ENCODE results near the gene MAP4K5.

MAP4K5 gene

DNA sequence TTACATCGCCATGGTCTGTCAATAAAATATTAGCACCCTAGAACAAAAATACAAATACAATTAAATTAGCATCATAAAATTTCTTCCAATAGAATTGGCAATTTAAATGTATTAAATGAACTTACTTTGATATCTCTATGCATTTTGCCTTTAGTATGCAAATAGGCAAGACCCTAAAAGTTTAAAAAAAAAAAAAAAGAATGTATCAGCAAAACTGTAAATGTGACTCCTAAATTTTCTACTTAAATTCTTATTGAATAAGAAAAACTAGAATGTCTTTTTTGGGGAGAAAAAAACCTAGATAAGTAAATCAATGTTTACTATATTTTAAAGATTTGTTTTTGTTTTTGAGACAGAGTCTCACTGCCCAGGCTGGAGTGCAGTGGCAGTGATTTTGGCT is 56.2 kb downstream of the MAP4K5 start:
- DNase-seq (ENCODE audit: low read depth in 2 of 2), result no peak

DNA sequence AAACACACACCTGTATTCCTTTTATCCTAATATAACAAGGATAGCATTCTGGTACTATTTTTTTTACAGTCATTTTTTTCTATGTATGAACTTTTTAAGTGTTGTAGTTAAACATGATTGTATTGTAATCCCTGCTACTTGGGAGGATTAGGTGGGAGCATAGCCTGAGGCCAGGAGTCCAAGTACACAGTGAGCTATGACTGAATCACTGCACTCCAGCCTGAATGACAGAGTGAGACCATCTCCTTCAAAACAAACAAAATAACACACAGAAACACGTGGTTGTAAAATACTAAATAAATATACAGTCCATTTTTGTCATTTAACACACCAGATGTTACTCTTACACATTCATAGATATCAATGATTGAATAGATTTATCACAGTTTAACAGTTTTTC is 56.9 kb downstream of the MAP4K5 start:
- DNase-seq (ENCODE audit: low read depth in 2 of 2), result no peak

DNA sequence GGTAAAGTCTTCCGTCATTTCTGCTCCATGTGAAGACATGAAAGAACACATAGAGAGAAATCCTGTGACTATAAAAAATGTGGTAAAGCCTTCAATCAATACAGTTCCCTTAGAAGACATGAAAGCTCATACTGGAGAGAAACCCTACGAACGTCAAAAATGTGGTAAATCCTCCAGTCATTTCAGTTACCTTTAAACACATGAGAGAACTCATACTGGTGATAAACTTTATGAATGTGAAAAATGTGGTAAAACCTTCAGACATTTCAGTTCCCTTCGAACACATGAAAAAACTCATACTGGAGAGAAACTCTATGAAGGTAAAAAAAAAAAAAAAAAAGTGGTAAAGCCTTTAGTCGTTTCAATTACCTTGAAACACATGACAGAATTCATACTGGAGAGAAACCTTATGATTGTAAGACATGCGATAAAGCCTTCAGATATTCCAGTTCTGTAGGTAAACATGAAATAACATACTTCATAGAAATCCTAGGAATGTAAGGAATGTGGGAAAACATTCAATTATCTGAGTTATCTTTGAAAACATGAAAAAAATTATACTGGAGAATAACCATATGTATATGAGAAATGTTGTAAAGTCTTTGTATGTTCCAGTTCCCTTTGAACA is 60.4 kb downstream of the MAP4K5 start:
- no peak for DNase-seq (ENCODE audit: low read depth in 2 of 2)

DNA sequence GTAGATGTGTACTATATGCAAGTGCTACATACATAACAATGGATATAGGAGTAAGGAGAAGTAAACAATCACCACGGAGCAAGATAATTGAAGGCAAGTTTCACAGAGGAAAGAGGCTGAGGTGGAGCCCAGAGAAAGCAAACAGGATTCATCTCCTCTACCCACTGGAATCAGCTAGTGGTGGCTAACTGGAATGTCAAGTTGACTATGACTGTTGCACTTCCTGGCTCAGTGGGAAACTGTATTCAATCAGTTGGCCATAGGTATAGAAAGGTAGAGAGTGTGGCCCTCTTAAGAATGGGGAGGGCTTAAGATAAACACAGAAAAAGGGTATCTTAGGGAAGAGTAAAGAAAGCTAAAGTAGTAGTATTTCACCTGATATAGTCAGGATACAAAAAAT is 62.4 kb downstream of the MAP4K5 start:
- no peak for DNase-seq (ENCODE audit: low read depth in 2 of 2)

GRCh38 chr14:50462111-50462510 is 70.3 kb downstream of the MAP4K5 start:
- DNase-seq (ENCODE audit: low read depth in 2 of 2), result no peak

GRCh38 chr14:50453869-50454268 is 78.5 kb downstream of the MAP4K5 start:
- no peak for DNase-seq (ENCODE audit: low read depth in 2 of 2)

DNA sequence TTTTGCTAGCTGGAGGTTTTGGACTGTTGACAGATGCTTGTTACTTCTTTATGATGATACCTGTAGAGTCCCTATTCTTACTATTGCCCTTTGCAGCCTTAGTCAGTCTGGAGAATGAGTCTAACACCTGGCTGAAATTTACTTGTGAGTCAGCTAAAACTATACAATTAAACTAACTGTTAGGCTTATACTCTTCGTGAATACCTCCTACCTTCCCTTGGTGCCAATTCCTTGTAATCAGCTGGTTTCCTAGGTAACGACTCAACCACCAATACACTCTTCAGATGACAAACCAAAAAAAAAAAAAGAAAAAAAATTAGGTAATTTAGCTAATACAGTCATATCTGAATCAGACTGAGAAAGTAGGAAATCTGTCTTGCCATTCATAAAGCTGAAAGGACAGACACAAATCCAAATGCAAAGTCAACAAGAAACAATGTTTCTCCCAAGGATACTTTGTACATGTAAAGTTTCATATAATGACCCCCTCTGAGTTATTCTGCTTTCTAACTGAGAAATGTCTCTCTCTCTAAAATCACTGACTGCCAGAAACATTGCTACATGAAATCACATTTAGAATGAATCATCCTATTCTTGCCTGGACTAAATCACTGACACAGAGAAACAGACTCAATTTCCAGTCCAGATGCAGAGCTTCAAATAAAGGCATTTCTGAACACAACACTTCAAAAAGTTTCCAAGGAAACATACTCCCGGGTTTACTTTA is 79.2 kb downstream of the MAP4K5 start:
- DNase-seq (ENCODE audit: low read depth in 2 of 2), result no peak

DNA sequence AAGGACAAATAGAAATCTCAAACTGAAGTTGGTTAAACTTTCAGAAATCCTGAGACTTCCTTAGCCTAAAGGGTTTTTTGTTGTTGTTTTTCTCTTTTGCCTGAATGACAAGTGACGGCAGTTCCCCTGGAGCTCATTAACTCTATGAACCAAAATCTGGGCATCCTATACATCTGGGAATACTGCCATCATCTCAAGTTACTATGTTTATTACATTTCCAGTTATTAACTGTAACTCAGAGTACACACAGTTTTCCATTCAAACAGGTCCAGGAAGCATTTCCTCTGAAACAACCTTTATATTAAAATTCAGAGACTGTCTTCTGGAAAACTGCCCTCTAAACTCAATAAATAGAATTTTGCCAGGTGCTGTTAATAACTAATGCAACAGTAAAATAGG is 80.1 kb downstream of the MAP4K5 start:
- no peak for DNase-seq (ENCODE audit: low read depth in 2 of 2)

DNA sequence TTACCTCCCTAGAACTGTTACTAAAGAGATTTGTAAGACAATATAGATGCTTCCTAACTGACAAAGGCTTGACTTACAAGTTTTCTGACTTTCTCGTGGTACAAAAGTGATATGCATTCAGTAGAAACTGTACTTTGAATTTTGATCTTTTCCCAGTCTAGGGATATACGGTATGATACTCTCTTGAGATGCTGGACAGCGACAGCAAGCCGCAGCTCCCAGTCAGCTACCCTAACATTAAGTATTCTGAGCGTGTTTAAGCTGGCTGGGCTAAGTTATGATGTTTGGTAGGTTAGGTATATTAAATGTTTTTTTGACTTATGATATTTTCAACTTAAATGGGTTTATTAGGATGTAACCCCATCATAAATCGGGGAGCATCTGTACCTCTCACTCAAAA is 80.5 kb downstream of the MAP4K5 start:
- DNase-seq (ENCODE audit: low read depth in 2 of 2), result no peak

- DNase-seq (ENCODE audit: low read depth in 2 of 2), result no peak
Observed at GRCh38 chr14:50447461-50447860, 84.9 kb downstream of the MAP4K5 start.

DNA sequence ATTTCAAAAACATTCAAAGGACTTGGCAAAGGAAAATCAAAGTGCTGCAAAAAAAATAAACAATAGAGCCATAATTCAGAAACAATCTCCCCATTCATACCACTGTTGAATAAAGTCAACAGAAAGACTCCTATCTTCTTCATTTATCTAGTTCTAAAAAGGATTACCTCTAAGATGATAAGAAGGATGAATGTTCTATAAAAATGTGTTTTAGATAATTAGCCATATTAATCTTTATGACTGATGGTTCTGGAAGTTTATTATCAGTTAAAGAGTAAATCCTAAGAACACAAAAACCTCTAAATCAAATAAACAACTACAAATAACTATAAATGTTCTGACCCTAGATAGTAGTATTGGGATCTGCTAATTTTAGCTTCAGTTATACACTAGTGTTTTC is 97.8 kb downstream of the MAP4K5 start:
- DNase-seq (ENCODE audit: low read depth in 2 of 2), result no peak

DNA sequence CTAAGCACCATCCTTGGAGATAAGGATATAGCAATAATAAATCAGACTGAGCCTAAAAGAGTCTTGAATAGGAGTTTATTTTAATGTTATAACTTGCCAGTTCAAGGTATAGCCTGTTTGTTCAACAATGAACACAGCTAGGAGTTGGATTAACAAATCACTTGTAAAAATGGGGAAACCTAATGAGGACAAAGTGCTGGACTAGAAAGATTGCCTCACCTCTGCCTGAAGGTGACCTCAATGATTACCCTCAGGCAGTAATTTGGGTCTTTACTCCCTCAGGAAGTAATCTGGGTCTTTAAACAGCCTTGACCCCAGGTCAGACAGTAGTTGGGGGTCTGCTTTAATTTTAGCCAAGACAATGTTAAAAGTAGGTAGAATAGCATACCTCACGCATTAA is 100.2 kb downstream of the MAP4K5 start:
- DNase-seq (ENCODE audit: low read depth in 2 of 2), result no peak

GRCh38 chr14:50425816-50426215 is 106.6 kb downstream of the MAP4K5 start:
- DNase-seq (ENCODE audit: low read depth in 2 of 2), result no peak

GRCh38 chr14:50425105-50425504 is 107.3 kb downstream of the MAP4K5 start:
- no peak for DNase-seq (ENCODE audit: low read depth in 2 of 2)

- no peak for DNase-seq (ENCODE audit: low read depth in 2 of 2)
Observed at GRCh38 chr14:50423529-50423928, 108.8 kb downstream of the MAP4K5 start.

GRCh38 chr14:50421499-50421898 is 110.9 kb downstream of the MAP4K5 start:
- no peak for DNase-seq (ENCODE audit: low read depth in 2 of 2)

DNA sequence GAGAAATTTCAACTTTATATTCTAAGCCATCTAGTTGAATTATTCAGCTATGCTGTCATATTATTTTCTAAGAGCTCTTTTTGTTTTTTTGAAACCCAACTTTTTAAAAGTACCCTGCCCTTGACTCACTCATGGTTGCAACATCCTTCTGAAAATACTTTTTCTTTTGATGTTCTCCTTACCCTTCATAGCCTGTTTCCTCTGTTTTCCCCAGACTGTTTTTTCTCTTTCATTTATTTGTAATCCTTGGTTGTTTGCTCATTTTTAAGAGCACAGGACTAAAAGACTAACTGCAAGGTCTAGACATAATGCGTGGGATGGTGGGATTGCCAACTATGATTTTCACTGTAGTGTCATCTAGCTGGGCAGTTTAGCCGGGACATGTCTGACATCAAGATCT is 114.5 kb downstream of the MAP4K5 start:
- no peak for DNase-seq (ENCODE audit: low read depth in 2 of 2)

- no peak for DNase-seq (ENCODE audit: low read depth in 2 of 2)
Observed at GRCh38 chr14:50410921-50411320, 121.4 kb downstream of the MAP4K5 start.

DNA sequence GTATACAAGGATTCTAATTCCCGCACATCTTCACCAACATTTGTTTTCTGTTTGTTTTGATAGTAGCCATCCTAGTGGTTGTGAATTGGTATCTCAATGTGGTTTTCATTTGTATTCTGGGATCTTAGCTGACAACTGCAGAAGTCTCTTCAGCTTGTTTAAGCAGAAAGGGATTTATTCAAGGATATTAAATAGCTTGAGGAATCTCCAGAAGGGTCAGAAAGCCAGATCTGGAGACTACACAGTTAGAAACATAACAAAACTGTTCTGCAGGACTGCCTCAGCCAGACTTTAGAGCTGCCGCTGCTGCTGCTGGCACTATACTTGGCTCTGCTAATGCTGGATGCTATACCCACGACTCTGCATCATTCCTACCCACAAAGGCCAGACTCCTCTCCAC is 122.3 kb downstream of the MAP4K5 start:
- DNase-seq (ENCODE audit: low read depth in 2 of 2), result no peak

- no peak for DNase-seq (ENCODE audit: low read depth in 2 of 2)
Observed at GRCh38 chr14:50407111-50407812, 125.1 kb downstream of the MAP4K5 start.

DNA sequence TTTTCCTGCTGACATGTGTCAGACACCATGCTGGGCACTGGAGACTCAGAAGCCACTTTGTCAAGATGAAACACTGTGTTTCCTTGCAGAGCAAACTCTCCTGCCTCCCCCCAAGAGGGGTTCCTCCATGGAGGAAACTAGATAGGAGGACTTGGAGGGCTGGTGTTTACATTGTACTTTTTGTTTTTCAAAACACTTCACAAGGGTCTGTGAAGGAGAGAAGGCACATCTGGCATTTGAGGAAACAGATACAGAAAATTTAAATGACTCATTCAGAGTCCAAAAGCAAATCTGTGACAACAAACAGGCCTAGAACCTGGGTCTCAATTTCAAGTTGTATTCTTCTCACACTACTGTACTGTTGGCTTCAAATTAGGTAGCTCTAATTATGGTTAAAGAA is 128.9 kb downstream of the MAP4K5 start:
- DNase-seq (ENCODE audit: low read depth in 2 of 2), result no peak

GRCh38 chr14:50402965-50403364 is 129.4 kb downstream of the MAP4K5 start:
- DNase-seq (ENCODE audit: low read depth in 2 of 2), result no peak

DNA sequence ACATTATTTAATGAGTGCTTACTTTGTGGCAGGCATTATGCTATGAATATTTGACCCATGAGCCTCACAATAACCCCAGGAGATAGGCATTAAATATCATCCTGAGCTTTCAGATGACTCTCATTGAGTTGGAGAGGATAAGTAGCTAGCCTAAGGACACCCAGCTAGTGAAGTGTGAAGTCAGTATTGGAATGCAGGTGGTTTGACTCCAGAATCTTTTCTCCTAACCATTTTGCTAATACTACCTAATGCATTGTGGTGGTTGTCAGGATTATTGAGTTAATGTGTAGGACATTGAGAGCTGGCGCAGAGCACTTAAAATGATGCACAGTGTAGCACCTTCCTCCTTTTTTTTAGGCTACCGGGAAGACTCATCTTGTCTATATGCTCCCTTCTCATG is 131.9 kb downstream of the MAP4K5 start:
- no peak for DNase-seq (ENCODE audit: low read depth in 2 of 2)
